ENCODE data around the gene GDAP1L1.
"Not testable (repeated sequence)": the region's sequence is repeated elsewhere in the genome, so short reads cannot be mapped to it uniquely, and the experiment has no call there.

The GDAP1L1 gene

GRCh38 chr20:44302736-44303135 is 55.6 kb downstream of the GDAP1L1 start:
- DNase-seq (ENCODE audit: low read depth): no peak

- no peak for DNase-seq (ENCODE audit: low read depth)
Observed at GRCh38 chr20:44304383-44304782, 57.3 kb downstream of the GDAP1L1 start.

GRCh38 chr20:44306927-44307326 is 59.8 kb downstream of the GDAP1L1 start:
- no peak for DNase-seq (ENCODE audit: low read depth)

- no peak for DNase-seq (ENCODE audit: low read depth)
Observed at GRCh38 chr20:44309763-44310663, 62.9 kb downstream of the GDAP1L1 start.

DNA sequence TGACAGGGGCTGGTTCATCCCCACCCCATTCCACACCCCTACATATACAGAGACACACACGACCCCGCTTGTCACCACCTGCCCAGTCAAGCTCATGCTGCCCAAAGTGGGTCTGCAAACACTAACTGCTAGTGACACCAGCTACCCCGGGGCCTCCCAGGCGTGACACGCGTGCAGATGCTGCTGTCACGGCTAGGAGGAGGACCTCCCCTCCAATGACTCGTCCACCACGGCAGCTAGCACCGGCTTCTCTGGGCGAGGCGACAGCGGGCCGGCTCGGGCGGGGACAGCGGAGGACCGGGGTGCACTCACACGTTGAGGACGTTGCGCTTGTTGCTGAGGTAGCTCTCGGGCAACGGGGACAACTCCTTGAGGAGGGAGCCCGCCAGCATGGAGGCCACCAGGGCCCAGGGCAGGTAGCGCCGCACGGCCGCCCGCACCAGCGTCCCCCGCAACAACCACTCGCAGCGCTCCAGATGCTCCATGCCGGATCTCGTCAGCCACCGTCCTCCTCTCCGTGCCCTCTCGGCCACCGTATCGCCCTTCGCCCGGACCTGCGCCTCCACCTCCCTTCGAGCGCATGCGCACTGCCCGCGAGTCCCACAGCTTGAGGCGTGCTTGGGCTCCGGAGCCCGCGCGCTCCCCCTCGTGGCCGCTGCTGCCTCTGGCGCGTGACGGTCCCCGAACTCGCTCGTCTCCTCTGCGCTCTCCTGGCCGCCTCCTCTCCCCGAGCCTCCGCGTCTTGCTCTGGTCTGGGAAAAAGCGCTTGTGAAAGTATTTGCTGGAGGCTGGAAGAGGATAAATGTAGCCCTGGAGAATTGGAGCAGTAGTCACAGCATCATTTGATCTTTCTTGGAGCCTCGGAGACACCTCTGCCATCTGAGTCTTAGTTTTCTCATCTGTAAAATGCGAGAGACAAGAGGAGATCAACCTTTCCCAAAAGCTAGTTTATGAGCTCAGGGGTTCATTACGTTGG is 63.8 kb downstream of the GDAP1L1 start, which contains the start of gene FITM2:
Gene FITM2, minus strand, starts transcription at position 539 of the 976 bp plus-strand sequence. Its CDS starts 54 bp downstream, at position 485.
- peak; percentile 93 for DNase-seq (ENCODE audit: low read depth)

DNA sequence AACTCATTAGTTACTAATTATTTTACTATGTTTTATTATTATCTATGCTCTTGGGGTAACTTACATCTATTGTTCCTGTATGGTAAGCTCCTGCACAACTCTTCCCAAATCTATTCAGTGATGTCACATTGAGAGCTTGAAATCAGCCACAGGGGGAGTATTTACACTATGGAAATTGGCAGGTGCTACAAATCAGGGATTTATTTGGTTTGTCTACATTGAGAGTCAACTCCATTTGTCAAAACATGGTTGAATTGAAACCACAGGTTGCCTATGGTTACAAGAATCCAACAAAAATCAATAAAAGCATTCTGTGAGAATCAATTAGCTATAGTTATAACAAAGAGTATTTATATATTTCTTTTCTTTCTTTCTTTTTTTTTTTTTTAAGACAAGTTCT is 67.8 kb downstream of the GDAP1L1 start:
- no peak for DNase-seq (ENCODE audit: low read depth)

GRCh38 chr20:44319839-44320422 is 72.8 kb downstream of the GDAP1L1 start:
- no peak for DNase-seq (ENCODE audit: low read depth)

GRCh38 chr20:44324343-44324742 is 77.2 kb downstream of the GDAP1L1 start:
- DNase-seq (ENCODE audit: low read depth): no peak

- DNase-seq (ENCODE audit: low read depth): no peak
Observed at GRCh38 chr20:44326391-44327159, 79.5 kb downstream of the GDAP1L1 start.

DNA sequence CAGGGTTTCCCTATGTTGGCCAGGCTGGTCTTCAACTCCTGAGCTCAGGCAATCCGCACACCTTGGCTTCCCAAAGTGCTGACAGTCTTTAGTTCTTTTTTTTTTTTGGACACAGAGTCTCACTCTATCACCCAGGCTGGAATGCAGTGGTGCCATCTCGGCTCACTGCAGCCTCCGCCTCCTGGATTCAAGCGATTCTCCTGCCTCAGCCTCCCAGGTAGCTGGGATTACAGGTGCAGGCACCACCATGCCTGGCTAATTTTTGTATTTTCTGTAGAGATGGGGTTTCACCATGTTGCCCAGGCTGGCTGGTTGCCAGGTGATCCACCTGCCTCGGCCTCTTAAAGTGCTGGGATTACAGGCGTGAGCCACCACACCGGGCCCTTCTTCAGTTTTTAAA is 80.6 kb downstream of the GDAP1L1 start:
- DNase-seq (ENCODE audit: low read depth): not testable (repeated sequence)

GRCh38 chr20:44328428-44328827 is 81.3 kb downstream of the GDAP1L1 start:
- no peak for DNase-seq (ENCODE audit: low read depth)
